Smooth muscle cell (in vitro differentiated cells): ENCODE data around the gene INTS1. TPM values are rescaled to one million over a fixed set of nuclear protein-coding genes. Genes with fewer than 3 reads are reported as not detected.
"Not testable (repeated sequence)": the region's sequence is repeated elsewhere in the genome, so short reads cannot be mapped to it uniquely, and the experiment has no call there.

ENCODE experiments used
- DNase-seq: peaks from one replicate; lab custom pipeline; 2025; ENCODE audit not compliant: unreplicated experiment; lab: John Stamatoyannopoulos, UW
- H2AFZ ChIP-seq: fragments of 200-600 bp; sonication (generic); 2 replicates; pipeline ENCODE4 v1.6.0; 2016; ENCODE audit warnings: antibody characterized with exemption, low read depth, mild to moderate bottlenecking
- H3F3A ChIP-seq: fragments of 200-600 bp; sonication (generic); 2 replicates; pipeline ENCODE4 v1.6.0; 2017; ENCODE audit warnings: antibody characterized with exemption, low read depth
- H3K27ac ChIP-seq: fragments of 200-600 bp; sonication (generic); 2 replicates; pipeline ENCODE4 v1.5.1; 2016; ENCODE audit warnings: low read depth, mild to moderate bottlenecking
- H3K27me3 ChIP-seq: fragments of 200-600 bp; sonication (generic); 2 replicates; pipeline ENCODE4 v1.6.1; 2016; ENCODE audit warnings: low read depth, mild to moderate bottlenecking
- H3K36me3 ChIP-seq: fragments of 200-600 bp; sonication (generic); 2 replicates; pipeline ENCODE4 v1.5.1; 2016; ENCODE audit warnings: low read depth
- H3K4me1 ChIP-seq: fragments of 200-600 bp; sonication (generic); 2 replicates; pipeline ENCODE4 v1.5.1; 2016; ENCODE audit warnings: low read depth
- H3K4me2 ChIP-seq: fragments of 200-600 bp; sonication (generic); 2 replicates; pipeline ENCODE4 v1.6.0; 2016; ENCODE audit warnings: mild to moderate bottlenecking
- H3K4me3 ChIP-seq: fragments of 200-600 bp; sonication (generic); 2 replicates; pipeline ENCODE4 v1.5.1; 2016; ENCODE audit warnings: mild to moderate bottlenecking
- H3K79me2 ChIP-seq: fragments of 200-600 bp; sonication (generic); 2 replicates; pipeline ENCODE4 v1.6.0; 2016; ENCODE audit warnings: low read depth, mild to moderate bottlenecking
- H3K9ac ChIP-seq: fragments of 200-600 bp; sonication (generic); 2 replicates; pipeline ENCODE4 v1.6.0; 2016; ENCODE audit warnings: low read depth
- H3K9me3 ChIP-seq: fragments of 200-600 bp; sonication (generic); replicated peaks from 2 replicates; pipeline ENCODE4 v1.5.1; 2016; ENCODE audit warnings: low read depth
- H4K20me1 ChIP-seq: fragments of 200-600 bp; sonication (generic); 2 replicates; pipeline ENCODE4 v1.6.0; 2016; ENCODE audit warnings: low read depth
- WGBS: methylation state at CpG from one replicate; pipeline ENCODE4 v1.1.7; 2016; ENCODE audit warnings: low lambda C conversion rate; 5-methylcytosine and 5-hydroxymethylcytosine counted together
- polyA plus RNA-seq: library from polyadenylated mRNA; unstranded; fragments of >200 nt; fragmentation: Nextera tagmentation; extraction: Ambion mirVana; gene quantifications from 2 replicates; pipeline ENCODE4 v1.2.1, GENCODE V29; 2016
- total RNA-seq: library from RNA; depleted of rRNA; stranded (reverse); fragments of >200 nt; gene quantifications from 2 replicates; pipeline ENCODE4 v1.2.3, GENCODE V29; 2014
- TF ChIP-seq, protein P1 (sequence below): fragments of 200-600 bp; sonication (generic); IDR thresholded peaks from 2 replicates; pipeline ENCODE4 v1.5.1; 2017; ENCODE audit warnings: borderline replicate concordance, mild to moderate bottlenecking, antibody characterized with exemption; ENCODE audit not compliant: insufficient read depth, poor library complexity, severe bottlenecking

The INTS1 gene
- total and polyA plus RNA-seq, 2 experiments from 2014 or later = 18.2 to 51.2 TPM

- H4K20me1 ChIP-seq = no peaks in the 10 kb centered on the region
- no peaks in the 10 kb centered on the region for H3K27me3 ChIP-seq
- H3K4me2 ChIP-seq = no peak overlapping the region
- no peaks in the 10 kb centered on the region for H3K79me2 ChIP-seq
- DNase-seq = no peak
- no peaks in the 10 kb centered on the region for H3K4me1 ChIP-seq
- H3K27ac ChIP-seq = no peak overlapping the region
- WGBS = 90% methylated on average over 18 of the region's 18 CpGs
- no peaks in the 10 kb centered on the region for H3F3A ChIP-seq
- no peaks in the 10 kb centered on the region for H3K36me3 ChIP-seq
- H2AFZ ChIP-seq = no peak overlapping the region
- H3K4me3 ChIP-seq = no peak overlapping the region
- TF ChIP-seq, protein P1, sequence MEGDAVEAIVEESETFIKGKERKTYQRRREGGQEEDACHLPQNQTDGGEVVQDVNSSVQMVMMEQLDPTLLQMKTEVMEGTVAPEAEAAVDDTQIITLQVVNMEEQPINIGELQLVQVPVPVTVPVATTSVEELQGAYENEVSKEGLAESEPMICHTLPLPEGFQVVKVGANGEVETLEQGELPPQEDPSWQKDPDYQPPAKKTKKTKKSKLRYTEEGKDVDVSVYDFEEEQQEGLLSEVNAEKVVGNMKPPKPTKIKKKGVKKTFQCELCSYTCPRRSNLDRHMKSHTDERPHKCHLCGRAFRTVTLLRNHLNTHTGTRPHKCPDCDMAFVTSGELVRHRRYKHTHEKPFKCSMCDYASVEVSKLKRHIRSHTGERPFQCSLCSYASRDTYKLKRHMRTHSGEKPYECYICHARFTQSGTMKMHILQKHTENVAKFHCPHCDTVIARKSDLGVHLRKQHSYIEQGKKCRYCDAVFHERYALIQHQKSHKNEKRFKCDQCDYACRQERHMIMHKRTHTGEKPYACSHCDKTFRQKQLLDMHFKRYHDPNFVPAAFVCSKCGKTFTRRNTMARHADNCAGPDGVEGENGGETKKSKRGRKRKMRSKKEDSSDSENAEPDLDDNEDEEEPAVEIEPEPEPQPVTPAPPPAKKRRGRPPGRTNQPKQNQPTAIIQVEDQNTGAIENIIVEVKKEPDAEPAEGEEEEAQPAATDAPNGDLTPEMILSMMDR = no peak
- no peaks in the 10 kb centered on the region for H3K9me3 ChIP-seq
- no peak overlapping the region for H3K9ac ChIP-seq
Measured at GRCh38 chr7:1516586-1517251, 12.5 kb upstream of the INTS1 start.

- not testable (repeated sequence) for H3K4me2 ChIP-seq, H4K20me1 ChIP-seq, H3K4me3 ChIP-seq, H3F3A ChIP-seq, H3K9ac ChIP-seq, H2AFZ ChIP-seq, H3K27ac ChIP-seq, H3K27me3 ChIP-seq, DNase-seq, H3K9me3 ChIP-seq, H3K36me3 ChIP-seq, H3K79me2 ChIP-seq, H3K4me1 ChIP-seq
- 91% methylated on average over 14 of the region's 17 CpGs for WGBS
Measured at GRCh38 chr7:1515509-1515967, 11.3 kb upstream of the INTS1 start.

- no peak overlapping the region for H2AFZ ChIP-seq
- TF ChIP-seq, protein P1 = no peak
- no peaks in the 10 kb centered on the region for H3F3A ChIP-seq
- no peak overlapping the region for H3K4me3 ChIP-seq
- H3K36me3 ChIP-seq = no peaks in the 10 kb centered on the region
- 89% methylated on average over 4 of the region's 4 CpGs for WGBS
- no peaks in the 10 kb centered on the region for H4K20me1 ChIP-seq
- H3K79me2 ChIP-seq = no peaks in the 10 kb centered on the region
- no peak overlapping the region for H3K4me2 ChIP-seq
- H3K9me3 ChIP-seq = no peaks in the 10 kb centered on the region
- no peak overlapping the region for H3K9ac ChIP-seq
- no peak for DNase-seq
- H3K4me1 ChIP-seq = no peaks in the 10 kb centered on the region
- H3K27ac ChIP-seq = no peak overlapping the region
- H3K27me3 ChIP-seq = no peaks in the 10 kb centered on the region
Measured at GRCh38 chr7:1514995-1515401, 10.8 kb upstream of the INTS1 start.

DNA sequence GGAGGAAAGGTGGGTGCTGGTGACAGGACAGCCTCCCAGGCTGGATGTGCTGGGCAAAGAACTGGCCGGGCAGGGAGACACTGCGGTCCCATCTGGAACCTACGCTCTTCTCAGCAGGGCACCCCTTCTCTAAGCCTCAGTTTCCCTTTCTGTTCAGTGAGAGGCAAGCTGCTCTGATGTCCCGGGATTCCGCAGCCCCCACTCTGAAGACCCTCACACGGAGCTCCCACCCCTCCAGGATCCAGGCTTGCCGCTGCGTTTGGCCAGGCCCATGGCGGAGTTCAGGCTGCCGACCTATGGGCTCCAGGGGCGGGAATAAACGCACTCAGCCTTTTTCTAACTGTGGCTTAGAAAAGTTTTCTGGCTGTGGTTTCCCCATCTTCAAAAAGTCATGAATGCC lies 10.2 kb upstream of the INTS1 start:
- no peaks in the 10 kb centered on the region for H3F3A ChIP-seq
- no peak overlapping the region for H3K9ac ChIP-seq
- WGBS = 93% methylated on average over 12 of the region's 12 CpGs
- no peaks in the 10 kb centered on the region for H3K79me2 ChIP-seq
- H3K4me3 ChIP-seq = no peak overlapping the region
- H3K9me3 ChIP-seq = no peaks in the 10 kb centered on the region
- no peaks in the 10 kb centered on the region for H3K27me3 ChIP-seq
- H3K27ac ChIP-seq = no peak overlapping the region
- no peaks in the 10 kb centered on the region for H4K20me1 ChIP-seq
- no peaks in the 10 kb centered on the region for H3K4me1 ChIP-seq
- no peak for DNase-seq
- no peaks in the 10 kb centered on the region for H3K36me3 ChIP-seq
- TF ChIP-seq, protein P1 = no peak
- H3K4me2 ChIP-seq = no peak overlapping the region
- no peak overlapping the region for H2AFZ ChIP-seq
